Suprapubic skin (tissue), 4 donors: ENCODE data around the gene PI4K2A. TPM values are rescaled to one million over a fixed set of nuclear protein-coding genes. Genes with fewer than 3 reads are reported as not detected.
A peak's percentile ranks its signal among the peaks of the same experiment; 100 is the strongest.
"Not testable (repeated sequence)": the region's sequence is repeated elsewhere in the genome, so short reads cannot be mapped to it uniquely, and the experiment has no call there.

ENCODE experiments used
- DNase-seq, 2 donors: peaks; one replicate each; pipeline ENCODE4 v3.0.0-alpha.2; 2019; ENCODE audit warnings: low spot score in 2 of 2
- H3K27ac ChIP-seq: fragments of 200-600 bp; sonication (generic); one replicate; pipeline ENCODE4 v1.5.1; 2019
- H3K27me3 ChIP-seq: fragments of 200-600 bp; sonication (generic); one replicate; pipeline ENCODE4 v1.5.1; 2019
- H3K36me3 ChIP-seq: fragments of 200-600 bp; sonication (generic); one replicate; pipeline ENCODE4 v1.5.1; 2019
- H3K4me1 ChIP-seq: fragments of 200-600 bp; sonication (generic); one replicate; pipeline ENCODE4 v1.5.1; 2019
- H3K4me3 ChIP-seq: fragments of 200-600 bp; sonication (generic); one replicate; pipeline ENCODE4 v1.5.1; 2019; ENCODE audit warnings: mild to moderate bottlenecking
- H3K9me3 ChIP-seq: fragments of 200-600 bp; sonication (generic); one replicate; pipeline ENCODE4 v1.5.1; 2019
- CTCF ChIP-seq, 2 donors: fragments of 200-600 bp in 1 of 2; fragments of 450-650 bp in 1 of 2; sonication (generic) in 1 of 2; IDR thresholded peaks; one replicate each; pipeline ENCODE4 v1.5.1; 2016 to 2019; ENCODE audit warnings: antibody characterized with exemption in 2 of 2, mild to moderate bottlenecking in 1 of 2, moderate library complexity in 1 of 2
- EP300 ChIP-seq: sonication (generic); formaldehyde crosslinking; IDR thresholded peaks from one replicate; pipeline ENCODE4 v1.6.1; 2017; ENCODE audit warnings: antibody characterized with exemption
- POLR2A ChIP-seq, 2 donors: fragments of 450-650 bp; IDR thresholded peaks; one replicate each; pipeline ENCODE4 v1.6.1; 2017; ENCODE audit warnings: antibody characterized with exemption in 2 of 2, mild to moderate bottlenecking in 2 of 2, moderate library complexity in 2 of 2
- POLR2AphosphoS5 ChIP-seq, 3 donors: sonication (generic); formaldehyde crosslinking; IDR thresholded peaks; one replicate each; pipeline ENCODE4 v1.6.1; 2017; ENCODE audit warnings: antibody characterized with exemption in 3 of 3
- whole genome bisulfite sequencing: methylation state at CpG from one replicate; pipeline ENCODE4 v1.1.5; 2018; 5-methylcytosine and 5-hydroxymethylcytosine counted together
- total RNA-seq, 4 donors: library from RNA; depleted of rRNA; stranded (reverse); fragments of >200 nt; gene quantifications; one replicate each; pipeline ENCODE4 v1.1.0, GENCODE V29; 2016

The PI4K2A gene
- total RNA-seq, 4 donors from 2014 or later, result 13.2 to 24.0 (median 20.9) TPM

GRCh38 chr10:97679594-97679993, 39.1 kb downstream of the PI4K2A start:
- 95% methylated on average over 11 of the region's 16 CpGs for WGBS
- Histone ChIP-seq H3K27me3 (no peaks in the 10 kb centered on the region), H3K4me1 (peaks cover 52% of the 10 kb centered on the region), H3K36me3 (peaks cover 49% of the 10 kb centered on the region), H3K9me3 (no peaks in the 10 kb centered on the region), H3K4me3 (no peak overlapping the region), H3K27ac (no peak overlapping the region)
- TF ChIP-seq CTCF (IDR thresholded peaks at IDR 0.05) (no peak), POLR2AphosphoS5 (IDR thresholded peaks at IDR 0.05) (no peak), POLR2A (IDR thresholded peaks at IDR 0.05) (no peak), EP300 (no peak)
- no peak for DNase-seq

GRCh38 chr10:97682042-97682441, 41.6 kb downstream of the PI4K2A start:
- peak overlapping the region; percentile 38 for H3K27ac ChIP-seq
- no peaks in the 10 kb centered on the region for H3K9me3 ChIP-seq
- peak overlapping the region; percentile 3 for H3K4me3 ChIP-seq
- DNase-seq, result no peak
- H3K4me1 ChIP-seq, result peaks cover 69% of the 10 kb centered on the region
- H3K36me3 ChIP-seq, result peaks cover 25% of the 10 kb centered on the region
- H3K27me3 ChIP-seq, result no peaks in the 10 kb centered on the region
- 60% methylated on average over 4 of the region's 4 CpGs for WGBS
- no peak for TF ChIP-seq EP300
- TF ChIP-seq POLR2A (IDR thresholded peaks at IDR 0.05), result no peak
- TF ChIP-seq CTCF (IDR thresholded peaks at IDR 0.05), result no peak
- no peak for TF ChIP-seq POLR2AphosphoS5 (IDR thresholded peaks at IDR 0.05)

- DNase-seq, result no peak
- H3K4me1 ChIP-seq, result peaks cover 73% of the 10 kb centered on the region
- peaks cover 10% of the 10 kb centered on the region for H3K36me3 ChIP-seq
- H3K27ac ChIP-seq, result peak overlapping the region; percentile 92
- H3K4me3 ChIP-seq, result peak overlapping the region; percentile 68
- TF ChIP-seq EP300 (no peak), POLR2A (IDR thresholded peaks at IDR 0.05) (no peak), POLR2AphosphoS5 (IDR thresholded peaks at IDR 0.05) (no peak), CTCF (IDR thresholded peaks at IDR 0.05) (no peak)
- H3K9me3 ChIP-seq, result no peaks in the 10 kb centered on the region
- WGBS, result 16% methylated on average over 5 of the region's 9 CpGs
- H3K27me3 ChIP-seq, result no peaks in the 10 kb centered on the region
Measured at GRCh38 chr10:97683556-97684367, 43.3 kb downstream of the PI4K2A start.

GRCh38 chr10:97684368-97684713, 43.9 kb downstream of the PI4K2A start:
- not testable (repeated sequence) for H3K9me3 ChIP-seq, DNase-seq, H3K27me3 ChIP-seq, H3K36me3 ChIP-seq
- Histone ChIP-seq H3K4me1 (peaks cover 78% of the 10 kb centered on the region), H3K27ac (peak overlapping the region; percentile 92), H3K4me3 (peak overlapping the region; percentile 68)
- WGBS, result 42% methylated on average over 7 of the region's 7 CpGs

- H3K36me3 ChIP-seq, result no peaks in the 10 kb centered on the region
- H3K27ac ChIP-seq, result peak overlapping the region; percentile 92
- no peak for TF ChIP-seq POLR2AphosphoS5 (IDR thresholded peaks at IDR 0.05)
- H3K9me3 ChIP-seq, result no peaks in the 10 kb centered on the region
- H3K27me3 ChIP-seq, result no peaks in the 10 kb centered on the region
- no peak for DNase-seq
- H3K4me1 ChIP-seq, result peaks cover 84% of the 10 kb centered on the region
- H3K4me3 ChIP-seq, result peak overlapping the region; percentile 68
- WGBS, result 38% methylated on average over 5 of the region's 5 CpGs
Measured at GRCh38 chr10:97684866-97685394, 44.5 kb downstream of the PI4K2A start.

GRCh38 chr10:97685395-97685958, 45.0 kb downstream of the PI4K2A start:
- H3K4me3 ChIP-seq, result peak overlapping the region; percentile 68
- no peaks in the 10 kb centered on the region for H3K9me3 ChIP-seq
- 20% methylated on average over 1 of the region's 2 CpGs for WGBS
- H3K36me3 ChIP-seq, result no peaks in the 10 kb centered on the region
- H3K27ac ChIP-seq, result peak overlapping the region; percentile 92
- peak; percentile 27 to 38 for TF ChIP-seq CTCF (IDR thresholded peaks at IDR 0.05)
- TF ChIP-seq EP300, result no peak
- no peaks in the 10 kb centered on the region for H3K27me3 ChIP-seq
- no peak for DNase-seq
- peaks cover 86% of the 10 kb centered on the region for H3K4me1 ChIP-seq
